Adipocyte (in vitro differentiated cells): ENCODE measurements around the gene GAGE10.

Experiments
- DNase-seq: peaks from one replicate; pipeline ENCODE4 v3.0.0-alpha.2; 2015; ENCODE audit warnings: low read depth
- H3K27me3 ChIP-seq: replicated peaks from 2 replicates; pipeline ENCODE4 v1.7.0; 2013; ENCODE audit warnings: mild to moderate bottlenecking, low read length, moderate library complexity; ENCODE audit not compliant: control insufficient read depth, insufficient read depth
- H3K36me3 ChIP-seq: 2 replicates; pipeline ENCODE4 v1.7.0; 2013; ENCODE audit warnings: low read length, mild to moderate bottlenecking, moderate library complexity; ENCODE audit not compliant: control insufficient read depth, insufficient read depth, severe bottlenecking
- H3K4me1 ChIP-seq: 2 replicates; pipeline ENCODE4 v1.7.0; 2013; ENCODE audit warnings: mild to moderate bottlenecking, low read length, moderate library complexity; ENCODE audit not compliant: control insufficient read depth, insufficient read depth
- H3K4me3 ChIP-seq: 2 replicates; pipeline ENCODE4 v1.7.0; 2013; ENCODE audit warnings: mild to moderate bottlenecking, low read length, moderate library complexity
- H3K9ac ChIP-seq: 2 replicates; pipeline ENCODE4 v1.7.0; 2013; ENCODE audit warnings: mild to moderate bottlenecking, low read length, moderate library complexity
- H3K9me3 ChIP-seq: 2 replicates; pipeline ENCODE4 v1.7.0; 2013; ENCODE audit warnings: mild to moderate bottlenecking, low read length, moderate library complexity; ENCODE audit not compliant: control insufficient read depth

GAGE10 gene

GRCh38 chrX:49266523-49267445, 36.7 kb upstream of the GAGE10 start:
- Histone ChIP-seq H3K36me3 (no peaks in the 10 kb centered on the region), H3K9ac (no peak overlapping the region), H3K4me3 (no peak overlapping the region), H3K27me3 (peaks cover 13% of the 10 kb centered on the region), H3K9me3 (no peaks in the 10 kb centered on the region), H3K4me1 (peaks cover 10% of the 10 kb centered on the region)
- DNase-seq: no peak

DNA sequence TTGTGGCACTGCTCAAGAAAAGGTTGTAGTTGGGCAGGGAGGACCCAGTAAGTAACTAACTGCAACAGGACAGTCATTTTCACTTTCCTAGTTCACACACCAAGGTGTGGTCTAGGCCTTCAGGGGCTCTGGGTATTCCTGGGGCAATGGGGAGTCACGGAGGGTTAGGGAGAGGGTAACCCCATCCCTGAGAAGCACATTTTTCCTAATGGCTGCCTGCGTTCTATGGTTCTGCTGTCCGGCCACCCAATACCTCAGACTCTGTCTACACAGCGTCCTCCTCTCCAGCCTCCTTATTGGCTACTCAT, 34.8 kb upstream of the GAGE10 start:
- H3K27me3 ChIP-seq: peaks cover 7% of the 10 kb centered on the region
- no peaks in the 10 kb centered on the region for H3K36me3 ChIP-seq
- no peaks in the 10 kb centered on the region for H3K9me3 ChIP-seq
- peak overlapping the region; percentile 84 for H3K4me3 ChIP-seq
- peaks cover 19% of the 10 kb centered on the region for H3K4me1 ChIP-seq
- no peak for DNase-seq
- H3K9ac ChIP-seq: peak overlapping the region; percentile 64

DNA sequence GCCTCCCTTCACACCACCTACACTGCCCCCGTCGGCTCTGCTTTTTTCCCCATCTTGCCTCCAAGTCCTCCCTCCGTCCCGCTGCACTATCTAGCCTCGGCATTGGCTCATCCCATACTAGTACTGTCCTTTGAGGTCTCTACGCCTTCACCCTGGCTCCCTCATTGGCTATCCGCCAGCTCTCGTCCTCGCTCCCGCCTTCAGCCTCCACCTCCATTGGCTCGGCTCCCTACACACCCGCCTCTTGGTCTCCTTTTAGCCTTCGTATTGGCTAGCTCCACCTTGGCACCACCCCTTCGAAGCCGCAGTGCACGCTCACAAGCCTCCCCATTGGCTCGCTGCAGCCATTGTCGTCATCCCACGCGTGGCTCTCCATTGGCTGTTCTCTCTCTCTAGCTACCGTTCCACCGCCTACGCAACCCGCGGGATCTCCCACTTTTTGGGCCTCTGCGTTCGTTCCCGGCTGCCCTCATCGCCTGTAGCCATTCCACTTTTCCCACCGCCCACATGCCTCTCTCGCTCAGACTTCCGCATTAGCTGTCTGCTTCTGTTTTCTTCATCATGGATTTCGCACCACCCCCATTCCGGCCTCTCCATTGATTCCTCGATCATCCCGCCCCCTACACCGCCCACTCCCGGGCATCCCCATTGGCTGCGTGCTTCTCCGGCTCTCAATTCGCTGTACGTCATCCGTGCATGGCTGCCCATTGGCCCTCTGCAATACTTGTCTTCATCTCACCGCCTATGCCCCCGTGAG, 34.3 kb upstream of the GAGE10 start:
- Histone ChIP-seq H3K4me1 (peaks cover 19% of the 10 kb centered on the region), H3K27me3 (peaks cover 6% of the 10 kb centered on the region), H3K4me3 (peak overlapping the region; percentile 84), H3K9me3 (no peaks in the 10 kb centered on the region), H3K36me3 (no peaks in the 10 kb centered on the region), H3K9ac (peak overlapping the region; percentile 85)
- DNase-seq: peak; percentile 96

DNA sequence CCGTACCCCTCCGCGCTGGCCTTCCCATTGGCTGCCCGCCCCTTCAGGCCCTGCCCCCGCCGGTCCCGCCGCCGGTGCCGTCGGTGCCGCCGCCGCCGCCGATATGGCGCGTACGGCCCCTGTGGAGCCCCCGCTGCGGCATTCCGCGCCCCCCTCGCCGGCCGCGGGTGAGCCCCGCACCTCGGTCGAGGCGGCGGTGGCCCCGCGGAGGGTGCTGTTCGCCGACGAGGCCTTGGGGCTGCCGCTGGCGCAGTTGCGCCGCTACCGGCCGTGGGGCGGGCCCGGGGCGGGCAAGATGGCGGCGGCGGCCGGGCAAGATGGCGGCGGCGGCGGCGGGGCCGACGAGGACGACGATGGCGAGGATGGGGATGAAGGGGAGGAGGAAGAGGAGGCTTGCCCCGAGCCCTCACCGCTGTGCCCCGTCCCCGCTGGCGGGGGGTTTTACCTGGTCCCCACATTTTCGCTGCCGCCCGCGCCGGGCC, 33.6 kb upstream of the GAGE10 start, which contains the start of gene PPP1R3F:
PPP1R3F (plus strand) TSS at position 27 of the 482 bp plus-strand sequence; CDS start at position 104, 77 bp downstream.
- Histone ChIP-seq H3K27me3 (peaks cover 5% of the 10 kb centered on the region), H3K9ac (peak within 1 kb of the TSS; percentile 85), H3K4me3 (peak within 1 kb of the TSS; percentile 84), H3K36me3 (no peaks in the 10 kb centered on the region), H3K9me3 (no peaks in the 10 kb centered on the region), H3K4me1 (peaks cover 19% of the 10 kb centered on the region)
- no peak for DNase-seq

- H3K4me3 ChIP-seq: peak overlapping the region; percentile 84
- H3K36me3 ChIP-seq: no peaks in the 10 kb centered on the region
- no peak for DNase-seq
- no peaks in the 10 kb centered on the region for H3K9me3 ChIP-seq
- peaks cover 5% of the 10 kb centered on the region for H3K27me3 ChIP-seq
- H3K9ac ChIP-seq: peak overlapping the region; percentile 81
- H3K4me1 ChIP-seq: peaks cover 19% of the 10 kb centered on the region
These were observed 33.1 kb upstream of the GAGE10 start for GRCh38 chrX:49270249-49270921.

DNA sequence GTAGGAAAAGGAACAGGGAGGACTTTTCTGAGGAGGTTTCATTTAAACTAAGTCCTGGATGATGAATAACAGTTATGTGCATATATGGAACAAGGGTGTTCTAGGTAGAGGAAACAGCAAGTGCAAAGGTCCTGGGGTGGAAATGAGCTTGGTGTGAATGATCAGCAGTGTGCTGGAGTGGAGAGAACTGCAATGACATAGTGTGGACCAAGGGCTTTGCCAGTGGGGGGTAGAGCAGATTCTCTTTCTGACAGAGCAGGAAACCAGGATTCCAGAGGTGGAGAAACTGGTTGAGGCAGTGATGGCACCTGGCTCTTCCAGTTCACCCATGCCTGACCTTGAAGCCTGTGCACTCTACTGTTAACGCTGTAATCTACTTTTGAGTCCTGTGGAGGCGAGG, 32.1 kb upstream of the GAGE10 start:
- peak overlapping the region; percentile 84 for H3K4me3 ChIP-seq
- DNase-seq: no peak

DNA sequence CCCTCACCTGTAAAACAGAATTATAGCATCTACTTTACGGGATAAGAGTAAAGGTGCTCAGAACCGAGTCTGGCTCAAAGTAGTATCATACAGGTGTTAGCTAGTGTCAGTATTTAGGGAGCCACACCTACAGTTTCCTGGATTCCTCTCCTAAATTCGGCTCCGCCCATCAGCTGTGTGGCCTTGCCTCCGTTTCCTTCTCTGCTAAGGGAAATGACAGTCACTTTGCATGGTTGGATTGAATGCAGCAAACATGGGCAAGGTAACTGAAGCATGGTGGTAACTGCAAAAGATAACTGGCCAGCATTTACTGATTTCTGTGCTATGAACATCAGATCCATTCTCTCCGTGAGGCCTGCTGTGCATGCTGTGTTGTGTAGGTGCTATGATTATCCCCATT, 31.0 kb upstream of the GAGE10 start:
- peaks cover 5% of the 10 kb centered on the region for H3K27me3 ChIP-seq
- peaks cover 19% of the 10 kb centered on the region for H3K4me1 ChIP-seq
- H3K4me3 ChIP-seq: no peak overlapping the region
- no peaks in the 10 kb centered on the region for H3K9me3 ChIP-seq
- H3K36me3 ChIP-seq: no peaks in the 10 kb centered on the region
- DNase-seq: no peak
- no peak overlapping the region for H3K9ac ChIP-seq

More for the DNA sequence above, 32.1 kb upstream of the GAGE10 start:
- Histone ChIP-seq H3K9me3 (no peaks in the 10 kb centered on the region), H3K4me1 (peaks cover 19% of the 10 kb centered on the region), H3K36me3 (no peaks in the 10 kb centered on the region), H3K27me3 (peaks cover 5% of the 10 kb centered on the region), H3K9ac (no peak overlapping the region)

GRCh38 chrX:49273181-49273727, 30.2 kb upstream of the GAGE10 start:
- H3K36me3 ChIP-seq: no peaks in the 10 kb centered on the region
- no peak for DNase-seq

DNA sequence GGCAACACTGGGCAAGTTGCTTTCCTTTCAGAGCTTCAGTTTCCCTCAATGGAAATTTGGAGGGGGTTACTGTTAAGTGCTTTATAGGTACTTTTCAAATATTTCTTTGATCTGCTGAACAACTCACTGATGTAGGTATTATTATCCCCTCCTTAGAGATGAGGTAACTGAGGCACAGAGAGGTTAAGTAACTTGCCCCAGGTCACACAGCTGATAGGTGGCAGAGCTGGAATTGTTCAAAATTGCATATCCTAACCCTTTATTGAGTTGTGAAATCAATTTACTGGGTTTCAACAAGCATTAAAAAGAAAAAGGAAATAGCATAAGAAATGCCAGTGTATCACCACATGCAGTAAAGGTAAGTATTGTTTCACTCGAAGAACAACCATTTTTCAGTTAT, 27.2 kb upstream of the GAGE10 start:
- Histone ChIP-seq H3K4me1 (peaks cover 11% of the 10 kb centered on the region), H3K4me3 (no peak overlapping the region), H3K36me3 (no peaks in the 10 kb centered on the region), H3K9me3 (no peaks in the 10 kb centered on the region), H3K27me3 (peaks cover 13% of the 10 kb centered on the region), H3K9ac (no peak overlapping the region)
- no peak for DNase-seq

More at GRCh38 chrX:49273181-49273727, 30.2 kb upstream of the GAGE10 start:
- Histone ChIP-seq H3K9me3 (no peaks in the 10 kb centered on the region), H3K27me3 (peaks cover 10% of the 10 kb centered on the region), H3K9ac (no peak overlapping the region), H3K4me1 (peaks cover 19% of the 10 kb centered on the region), H3K4me3 (no peak overlapping the region)

- Histone ChIP-seq H3K9ac (no peak overlapping the region), H3K36me3 (no peaks in the 10 kb centered on the region), H3K4me3 (no peak overlapping the region), H3K27me3 (peaks cover 13% of the 10 kb centered on the region), H3K9me3 (no peaks in the 10 kb centered on the region), H3K4me1 (peaks cover 7% of the 10 kb centered on the region)
- DNase-seq: no peak
These were observed 26.5 kb upstream of the GAGE10 start for GRCh38 chrX:49276671-49277534.
